HCT116 (cell line): ENCODE data around the gene RMRP. TPM values are rescaled to one million over a fixed set of nuclear protein-coding genes. Genes with fewer than 3 reads are reported as not detected.

Experiments
- ATAC-seq: fragments of 200-7000 bp; cut with Tn5 transposase; 2 replicates; pipeline ENCODE4 v1.9.1; 2020; ENCODE audit warnings: mild to moderate bottlenecking, moderate library complexity
- BruUV-seq: library from RNA; stranded (reverse); fragments of 400-500 nt; replicated peaks from 2 replicates; lab custom pipeline; 2021; lab: Mats Ljungman, UMichigan
- CTCF ChIA-PET: fragments of 300-600 bp; sonication (Branson Sonifier 250); formaldehyde crosslinking; loops from one replicate; lab custom pipeline; 2021; ENCODE audit warnings: antibody characterized with exemption; lab: Charles Lee
- POLR2A ChIA-PET: fragments of 300-600, 350-600 bp; sonication (Branson Sonifier 250); formaldehyde crosslinking; loops from one replicate; lab custom pipeline; 2021; ENCODE audit warnings: antibody characterized with exemption; lab: Charles Lee
- RAD21 ChIA-PET, 2 experiments: fragments of 300-600 bp; sonication (Branson Sonifier 250); formaldehyde crosslinking; loops; one replicate each; lab custom pipeline; 2023; ENCODE audit warnings: low total read pairs in 2 of 2; ENCODE audit not compliant: uncharacterized antibody in 2 of 2, unreplicated experiment in 2 of 2, low non-redundant PET in 1 of 2; lab: Charles Lee
- DNase-seq: peaks from one replicate; pipeline ENCODE4 v3.0.0-alpha.2; 2010; ENCODE audit warnings: low read depth, low spot score
- H2AFZ ChIP-seq: fragments of 200-600 bp; shearing (Covaris generic), sonication (generic); 2 replicates; pipeline ENCODE4 v1.6.1; 2017; ENCODE audit warnings: low read depth, mixed run types, mixed read lengths, antibody characterized with exemption, low read length; ENCODE audit not compliant: poor library complexity, severe bottlenecking
- H3K27ac ChIP-seq: 2 replicates; pipeline ENCODE4 v1.5.1; 2012; ENCODE audit warnings: low read depth, low read length
- H3K27me3 ChIP-seq: fragments of 200-600 bp; sonication (generic); 2 replicates; pipeline ENCODE4 v1.6.1; 2016; ENCODE audit warnings: mixed run types, low read length, mixed read lengths; ENCODE audit not compliant: insufficient read depth
- H3K36me3 ChIP-seq, 2 experiments: fragments of 200-500 bp in 1 of 2; fragments of 200-600 bp in 1 of 2; sonication (Bioruptor generic) in 1 of 2; sonication (generic) in 1 of 2; 2 replicates each; pipeline versions ENCODE4 v1.5.1 to v1.6.1; 2014 to 2016; ENCODE audit warnings: low read length in 2 of 2, inconsistent platforms in 1 of 2, mixed read lengths in 1 of 2, mixed run types in 1 of 2; ENCODE audit not compliant: insufficient read depth in 2 of 2, control insufficient read depth in 1 of 2
- H3K4me1 ChIP-seq, 2 experiments: fragments of 200-600 bp in 1 of 2; sonication (generic) in 1 of 2; 2 replicates each; pipeline versions ENCODE4 v1.5.1 to v1.6.1; 2012 to 2017; ENCODE audit warnings: low read length in 2 of 2, inconsistent platforms in 1 of 2, mild to moderate bottlenecking in 1 of 2, mixed read lengths in 1 of 2, mixed run types in 1 of 2, moderate library complexity in 1 of 2; ENCODE audit not compliant: insufficient read depth in 2 of 2, control insufficient read depth in 1 of 2
- H3K4me2 ChIP-seq: fragments of 200-600 bp; sonication (generic); 2 replicates; pipeline ENCODE4 v1.6.1; 2017; ENCODE audit warnings: mixed run types, low read length, mixed read lengths
- H3K4me3 ChIP-seq, 2 experiments: fragments of 200-600 bp in 1 of 2; sonication (generic) in 1 of 2; replicated peaks in 1 of 2; 2 replicates each; pipeline ENCODE4 v1.5.1; 2011 to 2016; ENCODE audit warnings: low read length in 2 of 2, control low read depth in 1 of 2, low read depth in 1 of 2, mild to moderate bottlenecking in 1 of 2, mixed read lengths in 1 of 2, mixed run types in 1 of 2
- H3K79me2 ChIP-seq: fragments of 200-600 bp; sonication (generic); 2 replicates; pipeline ENCODE4 v1.6.1; 2017; ENCODE audit warnings: mild to moderate bottlenecking, mixed run types, low read length, moderate library complexity, mixed read lengths; ENCODE audit not compliant: insufficient read depth
- H3K9ac ChIP-seq: fragments of 200-600 bp; sonication (generic); 2 replicates; pipeline ENCODE4 v1.6.1; 2016; ENCODE audit warnings: low read length, mixed read lengths
- H3K9me2 ChIP-seq: fragments of 200-600 bp; sonication (generic), shearing (Covaris generic); 2 replicates; pipeline ENCODE4 v1.6.1; 2017; ENCODE audit warnings: mixed run types, mild to moderate bottlenecking, moderate library complexity; ENCODE audit not compliant: insufficient read depth
- H3K9me3 ChIP-seq, 2 experiments: fragments of 200-500 bp in 1 of 2; fragments of 200-600 bp in 1 of 2; sonication (Bioruptor generic) in 1 of 2; sonication (generic) in 1 of 2; 2 replicates each; pipeline ENCODE4 v1.6.1; 2014 to 2017; ENCODE audit warnings: low read length in 2 of 2, mixed read lengths in 2 of 2, inconsistent platforms in 1 of 2, low read depth in 1 of 2, mild to moderate bottlenecking in 1 of 2, mixed run types in 1 of 2, moderate library complexity in 1 of 2; ENCODE audit not compliant: control insufficient read depth in 1 of 2, insufficient read depth in 1 of 2
- H4K20me1 ChIP-seq: fragments of 200-600 bp; sonication (generic), shearing (Covaris generic); 2 replicates; pipeline ENCODE4 v1.6.1; 2017; ENCODE audit warnings: mixed run types, mild to moderate bottlenecking, moderate library complexity; ENCODE audit not compliant: insufficient read depth
- ATF3 ChIP-seq: IDR thresholded peaks from 2 replicates; pipeline ENCODE4 v1.6.1; 2012
- CBX3 ChIP-seq: IDR thresholded peaks from 2 replicates; pipeline ENCODE4 v1.6.1; 2012; ENCODE audit warnings: low read depth
- CEBPB ChIP-seq: IDR thresholded peaks from 2 replicates; pipeline ENCODE4 v1.6.1; 2012; ENCODE audit warnings: low read depth
- CTCF ChIP-seq, 3 experiments: fragments of 200-600 bp in 1 of 3; sonication (generic) in 1 of 3; IDR thresholded peaks in 2 of 3; conservative IDR thresholded peaks in 1 of 3; 2 replicates each; pipeline ENCODE4 v1.5.1; 2012 to 2017; ENCODE audit warnings: low read depth in 2 of 3, low read length in 2 of 3, antibody characterized with exemption in 1 of 3, borderline replicate concordance in 1 of 3, control low read depth in 1 of 3, mild to moderate bottlenecking in 1 of 3, mixed read lengths in 1 of 3, mixed run types in 1 of 3, moderate library complexity in 1 of 3; ENCODE audit not compliant: insufficient read depth in 1 of 3
- ELF1 ChIP-seq: IDR thresholded peaks from 2 replicates; pipeline ENCODE4 v1.6.1; 2012; ENCODE audit warnings: low read depth, borderline replicate concordance
- EZH2 ChIP-seq: fragments of 200-600 bp; sonication (generic); IDR thresholded peaks from 2 replicates; pipeline ENCODE4 v1.6.1; 2017; ENCODE audit warnings: antibody characterized with exemption, mixed run types
- EZH2phosphoT487 ChIP-seq: fragments of 200-600 bp; IDR thresholded peaks from 2 replicates; pipeline ENCODE4 v1.6.1; 2018; ENCODE audit warnings: antibody characterized with exemption, borderline replicate concordance
- MAX ChIP-seq: IDR thresholded peaks from 2 replicates; pipeline ENCODE4 v1.6.1; 2012
- POLR2AphosphoS5 ChIP-seq: IDR thresholded peaks from 2 replicates; pipeline ENCODE4 v1.6.1; 2011; ENCODE audit warnings: mild to moderate bottlenecking, low read depth, low read length, moderate library complexity
- RAD21 ChIP-seq: IDR thresholded peaks from 2 replicates; pipeline ENCODE4 v1.6.1; 2012; ENCODE audit warnings: low read depth, mild to moderate bottlenecking
- SIN3A ChIP-seq: IDR thresholded peaks from 2 replicates; pipeline ENCODE4 v1.6.1; 2012; ENCODE audit warnings: low read depth
- SP1 ChIP-seq: IDR thresholded peaks from 2 replicates; pipeline ENCODE4 v1.6.1; 2012; ENCODE audit warnings: low read depth
- SRF ChIP-seq: IDR thresholded peaks from 2 replicates; pipeline ENCODE4 v1.6.1; 2012; ENCODE audit warnings: low read depth
- TCF7L2 ChIP-seq: IDR thresholded peaks from 2 replicates; pipeline ENCODE4 v1.7.0; 2011; ENCODE audit warnings: borderline replicate concordance, inconsistent platforms; ENCODE audit not compliant: insufficient read depth, insufficient read length; ENCODE audit errors: extremely low read depth
- YY1 ChIP-seq: IDR thresholded peaks from 2 replicates; pipeline ENCODE4 v1.6.1; 2011; ENCODE audit warnings: low read length, low read depth, moderate library complexity, mild to moderate bottlenecking; ENCODE audit not compliant: insufficient replicate concordance; ENCODE audit errors: extremely low read depth
- ZBTB33 ChIP-seq: IDR thresholded peaks from 2 replicates; pipeline ENCODE4 v1.6.1; 2011; ENCODE audit warnings: mild to moderate bottlenecking, low read length, moderate library complexity; ENCODE audit not compliant: insufficient replicate concordance; ENCODE audit errors: extremely low read depth
- ZFX ChIP-seq: fragments of 450-650 bp; IDR thresholded peaks from 2 replicates; pipeline ENCODE4 v1.6.1; 2017
- ZNF274 ChIP-seq: fragments of 200-500 bp; sonication (Bioruptor generic); IDR thresholded peaks from 2 replicates; pipeline ENCODE4 v1.6.1; 2014; ENCODE audit warnings: mild to moderate bottlenecking, low read depth, low read length, inconsistent platforms
- intact Hi-C: fragments of 100-400 bp; cut with micrococcal nuclease; formaldehyde crosslinking; loops from 2 replicates; pipeline ENCODE4 v1.10.0; 2022
- total RNA-seq: library from RNA; stranded (reverse); gene quantifications from one replicate; pipeline ENCODE4 v1.2.1, GENCODE V29; 2021; ENCODE audit not compliant: unreplicated experiment

Gene RMRP
- total RNA-seq, 1 experiment from 2014 or later, result 30,969 TPM

- Histone ChIP-seq H3K4me1 (no peaks in the 10 kb centered on the region), H3K4me3 (no peak within 1 kb of the TSS), H4K20me1 (no peaks in the 10 kb centered on the region), H3K27me3 (no peaks in the 10 kb centered on the region), H3K4me2 (no peak within 1 kb of the TSS), H3K9ac (no peak within 1 kb of the TSS), H3K79me2 (no peaks in the 10 kb centered on the region), H3K36me3 (no peaks in the 10 kb centered on the region), H3K9me3 (no peaks in the 10 kb centered on the region), H3K9me2 (no peaks in the 10 kb centered on the region), H2AFZ (no peak within 1 kb of the TSS), H3K27ac (no peak within 1 kb of the TSS)
- ChIA-PET RAD21 (no interaction called here), POLR2A (no interaction called here), CTCF (no interaction called here)
- intact Hi-C loops, result no loop called here
- BruUV-seq, result no TSS peak
- ATAC-seq, result no peak
- DNase-seq, result no peak
- TF ChIP-seq ZBTB33, result no peak
- TF ChIP-seq SRF, result no peak
- TF ChIP-seq EZH2, result no peak
- no peak for TF ChIP-seq YY1
Observed at GRCh38 chr9:35618325-35618727, 39.5 kb downstream of the RMRP start, which contains the start of gene CD72. TSS of gene CD72 (minus strand) at chr9:35618413. CDS start at chr9:35618303, 110 bp downstream.

GRCh38 chr9:35617548-35617947 lies 40.3 kb downstream of the RMRP start:
- POLR2A ChIA-PET, result no interaction called here
- no peak overlapping the region for H3K27ac ChIP-seq
- H3K9ac ChIP-seq, result no peak overlapping the region
- CTCF ChIA-PET, result no interaction called here
- H2AFZ ChIP-seq, result no peak overlapping the region
- no peaks in the 10 kb centered on the region for H3K9me2 ChIP-seq
- H3K27me3 ChIP-seq, result no peaks in the 10 kb centered on the region
- no peaks in the 10 kb centered on the region for H4K20me1 ChIP-seq
- H3K4me3 ChIP-seq, result no peak overlapping the region
- RAD21 ChIA-PET, result no interaction called here
- no peak for ATAC-seq
- no TSS peak for BruUV-seq
- no peaks in the 10 kb centered on the region for H3K36me3 ChIP-seq
- H3K9me3 ChIP-seq, result no peaks in the 10 kb centered on the region
- intact Hi-C loops, result no loop called here
- DNase-seq, result no peak
- H3K4me1 ChIP-seq, result no peaks in the 10 kb centered on the region
- H3K4me2 ChIP-seq, result no peak overlapping the region
- H3K79me2 ChIP-seq, result no peaks in the 10 kb centered on the region
- TF ChIP-seq SP1 (no peak), EZH2 (no peak), SRF (no peak), POLR2AphosphoS5 (no peak), MAX (no peak), TCF7L2 (no peak), RAD21 (no peak), ZFX (no peak), ZNF274 (no peak), SIN3A (no peak), ELF1 (no peak), CBX3 (no peak), ATF3 (no peak), CTCF (IDR thresholded peaks at IDR 0.05 in 2 of 3, conservative IDR thresholded peaks at IDR 0.05 in 1 of 3; ENCODE audit: borderline replicate concordance in 1 of 3, insufficient read depth in 1 of 3, low read depth in 2 of 3, low read length in 2 of 3) (no peak), EZH2phosphoT487 (no peak), CEBPB (no peak)
